ENCODE measurements around the gene S100A5.
"Not testable (repeated sequence)": the region's sequence is repeated elsewhere in the genome, so short reads cannot be mapped to it uniquely, and the experiment has no call there.

Gene S100A5

GRCh38 chr1:153566414-153567371, 26.0 kb upstream of the S100A5 start:
- peak; percentile 99 for DNase-seq

DNA sequence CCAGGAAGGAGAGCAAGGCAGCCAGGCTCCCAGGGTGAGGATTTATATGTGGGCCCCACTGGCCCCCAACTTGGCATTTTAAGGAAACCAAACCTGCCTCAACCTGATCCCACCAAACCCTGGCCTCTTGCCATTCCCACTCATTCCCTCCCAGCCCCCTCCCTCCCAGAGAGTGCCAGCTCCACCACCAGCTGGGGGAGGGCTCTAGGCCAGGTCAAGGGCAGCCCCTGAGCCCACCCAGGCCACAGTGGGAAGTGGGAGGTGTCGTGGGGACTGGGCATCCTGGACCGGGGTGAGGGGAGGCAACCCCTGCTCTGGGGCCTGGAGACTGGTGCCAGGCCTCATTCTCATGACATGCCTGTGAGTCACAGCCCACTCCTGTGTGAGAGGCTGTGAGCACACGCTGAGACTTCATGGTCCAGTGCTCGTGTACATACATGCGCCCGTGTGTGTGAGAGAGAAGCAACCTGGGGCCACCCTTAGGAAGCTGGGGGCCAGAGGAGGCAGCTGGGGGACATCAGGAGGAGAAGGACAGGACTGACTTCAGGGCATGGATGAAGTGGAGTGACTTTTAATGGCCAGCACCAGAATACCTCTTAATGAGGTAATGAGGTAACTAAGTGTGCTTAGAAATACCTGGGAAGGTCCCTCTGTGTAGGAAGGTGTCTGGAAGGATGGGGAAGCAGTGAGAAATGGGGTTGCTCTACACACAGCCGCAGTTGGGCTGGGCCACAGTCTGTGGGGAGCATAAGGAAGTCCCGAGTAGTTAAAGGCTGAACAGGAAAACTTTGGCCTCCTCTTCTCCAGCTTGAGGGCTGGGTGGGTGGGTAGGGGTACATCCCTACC, 25.0 kb upstream of the S100A5 start, which contains the start of gene S100A2:
Gene S100A2 (minus strand): TSS at position 316 of the 846 bp plus-strand sequence. CDS start 1,967 bp downstream, outside the sequence.
- peak; percentile 94 for DNase-seq

- DNase-seq = no peak
Observed at GRCh38 chr1:153563991-153564390, 23.3 kb upstream of the S100A5 start.

DNA sequence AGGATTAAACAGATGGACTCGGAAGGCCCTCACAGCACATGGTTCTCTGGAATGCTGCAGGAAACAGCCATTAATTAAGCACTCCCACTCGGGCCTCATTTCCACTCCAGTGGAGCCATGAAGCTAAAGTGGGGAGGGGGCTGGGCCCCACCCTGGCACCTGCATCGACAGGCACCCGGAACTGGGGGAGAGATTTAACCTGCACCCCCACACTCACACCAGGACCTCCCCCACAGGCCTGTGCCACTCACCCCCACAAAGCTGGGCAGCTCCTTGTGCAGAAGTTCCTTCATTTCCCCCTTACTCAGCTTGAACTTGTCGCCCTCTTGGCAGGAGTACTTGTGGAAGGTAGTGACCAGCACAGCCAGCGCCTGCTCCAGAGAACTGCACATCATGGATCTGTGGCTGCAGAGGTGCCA, 22.8 kb upstream of the S100A5 start:
- DNase-seq = no peak

GRCh38 chr1:153562021-153562420, 21.3 kb upstream of the S100A5 start:
- DNase-seq = not testable (repeated sequence)

DNA sequence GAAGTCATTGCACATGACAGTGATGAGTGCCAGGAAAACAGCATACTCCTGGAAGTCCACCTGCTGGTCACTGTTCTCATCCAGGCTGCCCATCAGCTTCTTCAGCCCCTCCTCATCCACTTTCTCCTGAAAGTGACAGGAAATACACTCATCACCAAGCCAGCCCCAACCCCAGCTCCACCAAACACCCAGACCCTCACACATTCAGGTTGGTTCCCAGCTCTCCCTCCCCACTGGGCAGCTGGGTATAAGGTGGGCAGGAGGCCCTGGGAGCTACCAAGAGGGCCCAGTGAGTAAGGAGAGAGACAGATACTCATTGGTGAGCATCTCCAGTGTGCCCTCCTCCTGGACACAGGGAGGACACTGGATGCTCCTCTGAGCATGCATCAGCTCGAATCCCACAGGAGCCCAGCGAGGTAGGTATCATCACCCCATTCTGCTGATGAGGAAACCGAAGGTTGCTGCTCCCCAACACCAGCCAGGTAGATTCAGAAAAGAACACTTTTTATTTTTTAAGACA, 20.8 kb upstream of the S100A5 start:
- no peak for DNase-seq

- no peak for DNase-seq
Observed at GRCh38 chr1:153560771-153561465, 20.2 kb upstream of the S100A5 start.

DNA sequence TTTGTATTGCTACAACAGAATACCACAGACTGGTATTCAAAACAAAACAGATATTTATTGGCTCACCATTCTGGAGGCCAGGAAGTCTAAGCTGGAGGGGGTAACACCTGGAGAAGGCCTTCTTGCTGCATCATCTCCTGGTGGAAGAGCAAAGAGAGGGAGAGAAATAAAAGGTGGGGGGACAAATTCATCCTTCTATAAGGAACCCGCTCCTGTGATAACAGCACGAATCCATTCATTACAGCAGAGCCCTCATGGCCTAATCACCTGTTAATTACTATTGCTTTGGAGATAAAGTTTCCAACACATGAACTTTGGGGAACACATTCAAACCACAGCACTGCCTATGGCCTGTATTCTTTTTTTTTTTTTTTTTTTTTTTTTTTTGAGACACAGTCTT, 19.5 kb upstream of the S100A5 start:
- DNase-seq = no peak

GRCh38 chr1:153557877-153558276, 17.1 kb upstream of the S100A5 start:
- DNase-seq = no peak

GRCh38 chr1:153556348-153556747, 15.6 kb upstream of the S100A5 start:
- no peak for DNase-seq

GRCh38 chr1:153553830-153554541, 13.3 kb upstream of the S100A5 start:
- no peak for DNase-seq

GRCh38 chr1:153553096-153553495, 12.4 kb upstream of the S100A5 start:
- no peak for DNase-seq

DNA sequence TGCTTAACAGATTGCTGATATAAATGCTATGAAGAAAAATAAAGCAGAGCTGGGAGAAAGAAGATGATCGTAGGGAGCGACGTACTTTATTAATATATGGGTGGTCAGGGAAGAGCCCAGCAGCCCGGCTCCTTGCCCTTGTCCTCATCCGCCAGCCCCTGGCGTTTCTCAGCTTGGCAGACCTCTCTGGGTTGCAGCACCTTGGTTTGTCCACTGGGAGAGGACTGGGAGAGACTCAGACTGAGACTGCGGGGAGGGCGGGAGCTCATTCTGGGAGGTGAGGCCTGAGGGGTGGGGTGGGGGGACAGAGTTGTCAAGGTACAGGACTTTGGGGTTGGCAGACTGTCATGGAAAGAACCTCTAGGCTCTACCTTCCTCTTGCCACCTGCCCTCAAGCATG, 11.6 kb upstream of the S100A5 start:
- DNase-seq = no peak

- no peak for DNase-seq
Observed at GRCh38 chr1:153550827-153551500, 10.2 kb upstream of the S100A5 start.

DNA sequence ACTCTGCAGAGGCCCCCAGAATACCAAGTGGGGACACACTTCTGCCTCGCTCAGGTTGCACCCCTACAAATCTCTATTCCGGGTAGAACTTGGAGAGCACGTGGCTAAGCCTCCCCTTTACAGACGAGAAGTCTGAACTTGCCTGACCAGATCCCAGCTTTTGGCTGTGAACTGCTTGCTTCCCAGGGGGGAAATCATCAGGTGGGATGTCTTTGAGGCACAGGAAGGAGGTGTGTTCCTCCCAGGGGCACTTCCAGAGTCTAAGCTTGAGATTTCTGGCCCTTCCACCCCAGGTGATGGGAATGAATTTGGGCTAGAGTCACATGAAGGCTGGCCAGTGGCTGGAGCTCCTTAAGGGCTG, 9.6 kb upstream of the S100A5 start:
- DNase-seq = no peak

DNA sequence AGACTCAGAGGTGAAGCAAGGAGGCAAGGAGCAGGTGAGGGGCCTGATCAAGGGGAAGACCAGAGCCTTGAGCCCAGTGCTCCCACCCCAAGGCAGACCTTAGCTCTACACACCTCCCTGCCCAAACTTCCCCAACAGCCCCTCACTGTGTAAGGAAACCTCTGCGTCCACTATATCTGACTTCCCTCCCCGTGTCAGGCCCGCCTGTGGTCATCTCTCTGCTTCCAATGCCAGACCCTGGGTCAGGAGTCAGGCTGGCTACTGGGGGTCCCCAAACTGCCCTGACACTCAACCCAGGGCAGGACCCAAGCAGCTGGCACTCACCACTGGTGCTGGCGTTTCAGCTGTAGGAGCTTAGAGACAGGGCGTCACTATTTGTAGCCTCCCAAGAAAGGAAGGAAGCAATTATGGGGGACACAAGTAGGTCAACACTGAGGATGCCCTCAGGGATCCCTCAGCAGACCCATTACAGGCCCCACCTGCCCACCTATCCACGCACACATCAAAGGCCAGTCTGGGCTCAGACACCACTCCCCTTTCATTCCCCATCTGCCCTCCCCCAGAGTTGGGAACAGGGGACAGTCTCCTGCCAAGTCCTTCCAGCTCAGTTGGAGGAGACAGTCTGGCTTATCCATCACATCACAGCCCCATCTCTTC, 9.1 kb upstream of the S100A5 start:
- no peak for DNase-seq

- DNase-seq = peak; percentile 90
Observed at GRCh38 chr1:153548722-153549688, 8.3 kb upstream of the S100A5 start, which contains the start of gene S100A3. Gene S100A3 (minus strand): TSS chr1:153549258. CDS start chr1:153548485, 773 bp downstream.

- DNase-seq = no peak
Observed at GRCh38 chr1:153547560-153548551, 7.1 kb upstream of the S100A5 start.

Measured in fibroblast of skin of abdomen (primary cell).